K562 (cell line): Measurements from ENCODE around the gene ARIH1. TPM values are rescaled to one million over a fixed set of nuclear protein-coding genes. Genes with fewer than 3 reads are reported as not detected.

ENCODE experiments used
- CUX1 ChIP-seq: fragments of 200-800 bp; sonication (Bioruptor generic); IDR thresholded peaks from 2 replicates; pipeline ENCODE4 v1.6.1; 2016; ENCODE audit warnings: missing genetic modification characterization, missing compliant biosample characterization
- ESRRA ChIP-seq: fragments of 450-650 bp; IDR thresholded peaks from 2 replicates; pipeline ENCODE4 v1.6.1; 2014; ENCODE audit warnings: low read depth, mild to moderate bottlenecking, moderate library complexity, borderline replicate concordance
- FOXP4 ChIP-seq: sonication (generic); formaldehyde crosslinking; IDR thresholded peaks from 2 replicates; pipeline ENCODE4 v1.8.0; 2022; ENCODE audit warnings: mild to moderate bottlenecking, missing genetic modification reagents, borderline replicate concordance
- KAT8 ChIP-seq: fragments of 450-650 bp; IDR thresholded peaks from 2 replicates; pipeline ENCODE4 v1.6.1; 2016; ENCODE audit warnings: low read depth, mild to moderate bottlenecking
- MEF2D ChIP-seq: conservative IDR thresholded peaks from 2 replicates; pipeline ENCODE4 v1.6.1; 2016; ENCODE audit warnings: low read depth, missing genetic modification characterization, missing compliant biosample characterization
- MEIS2 ChIP-seq: fragments of 450-650 bp; IDR thresholded peaks from 2 replicates; pipeline ENCODE4 v1.6.1; 2014; ENCODE audit warnings: mild to moderate bottlenecking; ENCODE audit not compliant: partially characterized antibody
- NFIX ChIP-seq: fragments of 250-450 bp; sonication (Bioruptor Pico); IDR thresholded peaks from 2 replicates; pipeline ENCODE4 v1.4.0; 2020; ENCODE audit warnings: low read depth, mild to moderate bottlenecking, moderate library complexity
- REST ChIP-seq, 2 experiments: fragments of 450-650 bp; formaldehyde crosslinking in 1 of 2; IDR thresholded peaks; 2 replicates each; pipeline versions ENCODE4 v1.4.0 to v1.6.1; 2014 to 2020; ENCODE audit warnings: mild to moderate bottlenecking in 2 of 2, borderline replicate concordance in 1 of 2, low read depth in 1 of 2
- TGIF2 ChIP-seq: sonication (generic); formaldehyde crosslinking; IDR thresholded peaks from 2 replicates; pipeline ENCODE4 v1.8.1; 2022; ENCODE audit warnings: mild to moderate bottlenecking, missing genetic modification reagents, moderate library complexity
- ZKSCAN8 ChIP-seq: fragments of 200-800 bp; sonication (Bioruptor generic); IDR thresholded peaks from 2 replicates; pipeline ENCODE4 v1.6.1; 2016; ENCODE audit warnings: missing genetic modification characterization, missing compliant biosample characterization
- polyA plus RNA-seq, 8 experiments: library from polyadenylated mRNA; depleted of rRNA in 4 of 8; stranded (reverse) in 5 of 8; unstranded in 3 of 8; fragments of >200 nt; fragmentation: Nextera tagmentation in 2 of 8; fragmentation: Illumina TruSeq in 1 of 8; extraction: Ambion mirVana in 2 of 8; extraction: Trizol in 1 of 8; gene quantifications; 2 replicates each; pipeline versions ENCODE4 v1.2.1 to v1.2.3, GENCODE V29; 2011 to 2014; ENCODE audit warnings: inconsistent platforms in 1 of 8, missing spikeins in 1 of 8
- total RNA-seq, 7 experiments: library from RNA; depleted of rRNA in 6 of 7; stranded (reverse); fragments of >200 nt in 6 of 7; fragmentation: Illumina TruSeq in 2 of 7; extraction: Trizol in 2 of 7; gene quantifications; 2 replicates each; pipeline versions ENCODE4 v1.2.1 to v1.2.3, GENCODE V29; 2011 to 2021; ENCODE audit warnings: low replicate concordance in 1 of 7

ARIH1 gene
- total and polyA plus RNA-seq, 9 of the 15 experiments (the other 6 are each of a cell fraction or from before 2014, with no cell fraction given) = 17.7 to 125 (median 31.4) TPM

- TF ChIP-seq REST (IDR thresholded peaks at IDR 0.05; ENCODE audit: borderline replicate concordance) = no peak
- peak; percentile 74; the same call in 1 of the 2 replicates for TF ChIP-seq REST (CRISPR knock-in tag; IDR thresholded peaks at IDR 0.05; ENCODE audit: low read depth)
- no peak for TF ChIP-seq CUX1 (CRISPR knock-in tag)
- TF ChIP-seq MEIS2 = peak; percentile 39
- peak; percentile 58 for TF ChIP-seq NFIX (CRISPR knock-in tag)
- TF ChIP-seq ZKSCAN8 (CRISPR knock-in tag) = no peak
- TF ChIP-seq FOXP4 (CRISPR knock-in tag) = peak; percentile 47; the same call in 1 of the 2 replicates
- TF ChIP-seq TGIF2 = no peak
- TF ChIP-seq ESRRA = no peak; the same call in 1 of the 2 replicates
- TF ChIP-seq MEF2D (tag) = 0 out of 2 replicates have a peak, but pooled peaks have one; percentile 31
- no peak for TF ChIP-seq KAT8
Observed at GRCh38 chr15:72473614-72474465, at the start of gene ARIH1 (continued).
